Fibroblast of lung (primary cell): ENCODE data around the gene BZW1. TPM values are rescaled to one million over a fixed set of nuclear protein-coding genes. Genes with fewer than 3 reads are reported as not detected.

Source experiments
- DNase-seq, 2 donors: peaks; one replicate each; pipeline versions ENCODE4 v3.0.0 to v3.0.0-alpha.2; 2010; ENCODE audit warnings: low read depth in 2 of 2
- H2AFZ ChIP-seq: 2 replicates; pipeline ENCODE4 v1.5.1; 2012; ENCODE audit warnings: low read length, control low read depth, inconsistent platforms
- H3K27ac ChIP-seq: 2 replicates; pipeline ENCODE4 v1.5.1; 2011; ENCODE audit warnings: low read length, control low read depth; ENCODE audit not compliant: insufficient read depth
- H3K27me3 ChIP-seq: 2 replicates; pipeline ENCODE4 v1.5.1; 2011; ENCODE audit warnings: mild to moderate bottlenecking, low read length; ENCODE audit not compliant: control insufficient read depth, insufficient read depth
- H3K36me3 ChIP-seq: 2 replicates; pipeline ENCODE4 v1.5.1; 2011; ENCODE audit warnings: low read length; ENCODE audit not compliant: control insufficient read depth, insufficient read depth
- H3K4me1 ChIP-seq: 2 replicates; pipeline ENCODE4 v1.5.1; 2011; ENCODE audit warnings: low read length; ENCODE audit not compliant: control insufficient read depth, insufficient read depth; ENCODE audit errors: extremely low read depth
- H3K4me2 ChIP-seq: 2 replicates; pipeline ENCODE4 v1.5.1; 2011; ENCODE audit warnings: low read length, control low read depth; ENCODE audit not compliant: insufficient read depth; ENCODE audit errors: extremely low read depth
- H3K4me3 ChIP-seq, 4 experiments: fragments of 200-600 bp in 1 of 4; sonication (generic) in 1 of 4; replicated peaks in 1 of 4; 2 replicates each; pipeline ENCODE4 v1.5.1; 2011 to 2016; ENCODE audit warnings: low read length in 4 of 4, low read depth in 3 of 4, mild to moderate bottlenecking in 3 of 4, control low read depth in 2 of 4, inconsistent platforms in 1 of 4, mixed read lengths in 1 of 4; ENCODE audit not compliant: insufficient read depth in 1 of 4; ENCODE audit errors: control extremely low read depth in 1 of 4
- H3K79me2 ChIP-seq: 2 replicates; pipeline ENCODE4 v1.5.1; 2012; ENCODE audit warnings: mild to moderate bottlenecking, low read length, inconsistent platforms; ENCODE audit not compliant: control insufficient read depth, insufficient read depth
- H3K9ac ChIP-seq: 2 replicates; pipeline ENCODE4 v1.5.1; 2011; ENCODE audit warnings: mild to moderate bottlenecking, low read length, control low read depth; ENCODE audit not compliant: insufficient read depth
- H3K9me3 ChIP-seq: 2 replicates; pipeline ENCODE4 v1.5.1; 2012; ENCODE audit warnings: low read depth, low read length; ENCODE audit not compliant: control insufficient read depth, insufficient read depth
- H4K20me1 ChIP-seq: 2 replicates; pipeline ENCODE4 v1.5.1; 2011; ENCODE audit warnings: low read length; ENCODE audit not compliant: control insufficient read depth, insufficient read depth; ENCODE audit errors: extremely low read depth
- CTCF ChIP-seq, 2 donors: IDR thresholded peaks in 1 of 2; conservative IDR thresholded peaks in 1 of 2; 1 replicate in 1 of 2; 2 replicates in 1 of 2; pipeline ENCODE4 v1.5.1; 2011 to 2012; ENCODE audit warnings: low read length in 2 of 2, control low read depth in 1 of 2, inconsistent platforms in 1 of 2, low read depth in 1 of 2, mild to moderate bottlenecking in 1 of 2
- EZH2 ChIP-seq: IDR thresholded peaks from 2 replicates; pipeline ENCODE4 v1.5.1; 2012; ENCODE audit warnings: low read length, control low read depth, mild to moderate bottlenecking; ENCODE audit errors: missing control alignments
- polyA plus RNA-seq, 2 donors: library from polyadenylated mRNA; depleted of rRNA in 1 of 2; stranded (reverse) in 1 of 2; unstranded in 1 of 2; fragments of >200 nt; gene quantifications; 2 replicates each; pipeline ENCODE4 v1.2.1, GENCODE V29; 2011 to 2012; ENCODE audit warnings: missing spikeins in 1 of 2
- total RNA-seq: library from RNA; depleted of rRNA; stranded (reverse); fragments of >200 nt; gene quantifications from 2 replicates; pipeline ENCODE4 v1.2.1, GENCODE V29; 2014

BZW1 gene
- total and polyA plus RNA-seq, 2 donors (not counting 1 experiment from before 2014, with no cell fraction given) = 325 to 425 TPM

- H3K4me3 ChIP-seq = peak overlapping the region; percentile 57 to 89 (median 78)
- peak overlapping the region; percentile 27 for H2AFZ ChIP-seq
- no peaks in the 10 kb centered on the region for H3K9me3 ChIP-seq
- H3K4me1 ChIP-seq = peaks cover 9% of the 10 kb centered on the region
- peak overlapping the region; percentile 99 for H3K4me2 ChIP-seq
- H4K20me1 ChIP-seq = peaks cover 5% of the 10 kb centered on the region
- H3K79me2 ChIP-seq = peaks cover 37% of the 10 kb centered on the region
- H3K27me3 ChIP-seq = no peaks in the 10 kb centered on the region
- peak overlapping the region; percentile 54 for H3K9ac ChIP-seq
- peaks cover 3% of the 10 kb centered on the region for H3K36me3 ChIP-seq
- no peak for TF ChIP-seq CTCF (conservative IDR thresholded peaks at IDR 0.05 in 1 of 2, IDR thresholded peaks at IDR 0.05 in 1 of 2; ENCODE audit: low read depth in 1 of 2, low read length in 2 of 2)
- TF ChIP-seq EZH2 = no peak
- peak overlapping the region; percentile 99 for H3K27ac ChIP-seq
- DNase-seq = peak; percentile 87 to 97
Observed at GRCh38 chr2:200810252-200810997, 1.3 kb upstream of the BZW1 start.

GRCh38 chr2:200810998-200811332 is 745 bp upstream of the BZW1 start:
- Histone ChIP-seq H3K36me3 (peaks cover 3% of the 10 kb centered on the region), H2AFZ (peak overlapping the region; percentile 27), H3K27ac (peak overlapping the region; percentile 99), H3K9me3 (no peaks in the 10 kb centered on the region), H3K4me1 (peaks cover 9% of the 10 kb centered on the region), H3K4me3 (peak overlapping the region; percentile 57 to 89 (median 78)), H4K20me1 (peaks cover 5% of the 10 kb centered on the region), H3K9ac (peak overlapping the region; percentile 54), H3K79me2 (peaks cover 43% of the 10 kb centered on the region), H3K4me2 (peak overlapping the region; percentile 99), H3K27me3 (no peaks in the 10 kb centered on the region)
- DNase-seq = no peak
- TF ChIP-seq CTCF (conservative IDR thresholded peaks at IDR 0.05 in 1 of 2, IDR thresholded peaks at IDR 0.05 in 1 of 2; ENCODE audit: low read depth in 1 of 2, low read length in 2 of 2) (no peak), EZH2 (no peak)

GRCh38 chr2:200812122-200813022 is 662 bp downstream of the BZW1 start:
- DNase-seq = peak; percentile 64 to 72
- H3K4me1 ChIP-seq = peaks cover 9% of the 10 kb centered on the region
- H3K27me3 ChIP-seq = no peaks in the 10 kb centered on the region
- peak overlapping the region; percentile 99 for H3K27ac ChIP-seq
- peak; percentile 40 to 48 for TF ChIP-seq CTCF (conservative IDR thresholded peaks at IDR 0.05 in 1 of 2, IDR thresholded peaks at IDR 0.05 in 1 of 2; ENCODE audit: low read depth in 1 of 2, low read length in 2 of 2)
- no peak for TF ChIP-seq EZH2
- peak overlapping the region; percentile 79 to 99 (median 94) for H3K4me3 ChIP-seq
- H3K9ac ChIP-seq = peak overlapping the region; percentile 99
- H3K4me2 ChIP-seq = peak overlapping the region; percentile 91
- peaks cover 3% of the 10 kb centered on the region for H3K36me3 ChIP-seq
- no peaks in the 10 kb centered on the region for H3K9me3 ChIP-seq
- H3K79me2 ChIP-seq = peaks cover 54% of the 10 kb centered on the region
- no peak overlapping the region for H2AFZ ChIP-seq
- peaks cover 5% of the 10 kb centered on the region for H4K20me1 ChIP-seq
